Sciatic nerve (tissue), 2 donors: Measurements from ENCODE around the gene FMO5. TPM values are rescaled to one million over a fixed set of nuclear protein-coding genes. Genes with fewer than 3 reads are reported as not detected.
"Not testable (repeated sequence)": the region's sequence is repeated elsewhere in the genome, so short reads cannot be mapped to it uniquely, and the experiment has no call there.

Experiments
- ATAC-seq: fragments of 200-7000 bp; cut with Tn5 transposase; one replicate; pipeline ENCODE4 v1.9.1; 2020; ENCODE audit warnings: mild to moderate bottlenecking, moderate library complexity
- DNase-seq: peaks from one replicate; pipeline ENCODE4 v3.0.0-alpha.2; 2020; ENCODE audit warnings: low spot score
- intact Hi-C: fragments of 100-400 bp; cut with DNase I; formaldehyde crosslinking; loops from one replicate; pipeline ENCODE4 v1.14.2; 2022
- total RNA-seq: library from RNA; stranded (reverse); fragmentation: NEBNext Ultra II Directional; extraction: Animal tissue kit (Norgen Biotek cat#: 25700); gene quantifications from one replicate; pipeline ENCODE4 v1.2.1, GENCODE V29; 2021
- donor health status: DM: no; HTN: no; CAD: no.
- donor health status: DM: no; HTN: no; CAD: no.

FMO5 gene
- total RNA-seq, 1 donor from 2014 or later = 3.3 TPM

GRCh38 chr1:147168626-147169058 lies 56.5 kb downstream of the FMO5 start:
- intact Hi-C loops = no loop called here
- no peak for ATAC-seq
- DNase-seq = no peak

GRCh38 chr1:147167365-147167764 lies 57.8 kb downstream of the FMO5 start:
- DNase-seq = no peak
- ATAC-seq = no peak
- intact Hi-C loops = no loop called here

GRCh38 chr1:147163019-147163418 lies 62.1 kb downstream of the FMO5 start:
- ATAC-seq (no peak), DNase-seq (no peak)
- intact Hi-C loops = no loop called here

GRCh38 chr1:147162093-147162492 lies 63.0 kb downstream of the FMO5 start:
- DNase-seq = no peak
- no peak for ATAC-seq
- intact Hi-C loops = no loop called here

- intact Hi-C loops, ATAC-seq, DNase-seq: not testable (repeated sequence)
Measured at GRCh38 chr1:147157116-147157515, 68.0 kb downstream of the FMO5 start.

- DNase-seq (no peak), ATAC-seq (no peak)
- intact Hi-C loops = no loop called here
Measured at GRCh38 chr1:147156642-147157041, 68.5 kb downstream of the FMO5 start.

GRCh38 chr1:147152772-147153171 lies 72.4 kb downstream of the FMO5 start:
- intact Hi-C loops = no loop called here
- no peak for DNase-seq
- ATAC-seq = no peak

GRCh38 chr1:147151244-147151643 lies 73.9 kb downstream of the FMO5 start:
- no peak for ATAC-seq
- no peak for DNase-seq
- intact Hi-C loops = no loop called here

GRCh38 chr1:147142886-147143285 lies 82.3 kb downstream of the FMO5 start:
- intact Hi-C loops = no loop called here
- DNase-seq = no peak
- no peak for ATAC-seq

Other genes with a start within 250 kb of the FMO5 start
- 19.0 TPM for gene PRKAB2, start 52.9 kb downstream of the FMO5 start, total RNA-seq
- 30.9 TPM for gene CHD1L, start 17.3 kb upstream of the FMO5 start, total RNA-seq